ENCODE data around the gene EIF4A3. TPM values are rescaled to one million over a fixed set of nuclear protein-coding genes. Genes with fewer than 3 reads are reported as not detected.

EIF4A3 gene
- polyA plus RNA-seq, 1 donor (not counting 4 experiments of a cell fraction or from before 2014, with no cell fraction given), result 143 TPM

DNA sequence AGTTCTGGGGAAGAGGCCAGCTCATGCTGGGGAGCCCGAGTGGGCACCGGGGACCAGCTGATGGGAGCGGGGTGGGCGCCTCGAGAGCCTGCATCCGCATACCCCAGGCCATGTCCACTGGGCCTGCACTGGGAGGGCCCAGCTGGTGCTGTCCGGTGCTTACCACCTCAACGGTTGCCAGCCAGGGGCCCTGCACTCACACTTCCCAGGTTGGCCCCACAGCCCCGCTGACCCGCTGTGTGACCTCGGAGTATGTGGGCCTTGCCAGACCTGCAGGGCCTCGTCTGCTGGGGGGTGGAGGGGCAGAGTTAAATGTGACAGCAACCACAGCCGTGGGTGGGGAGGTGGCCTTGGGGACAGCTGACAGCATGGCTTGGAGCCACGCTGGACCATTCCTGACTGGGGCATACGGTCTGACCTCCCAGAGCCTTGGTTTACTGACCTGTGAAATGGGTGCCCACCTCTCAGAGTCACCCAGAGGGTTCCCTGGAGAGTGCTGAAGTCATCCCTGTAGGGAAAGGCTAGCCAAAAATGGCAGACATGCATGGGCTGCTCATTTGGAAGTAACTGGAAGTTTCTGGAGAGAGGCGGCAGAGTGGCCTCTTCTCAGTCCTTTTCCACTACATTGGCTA, 51.0 kb downstream of the EIF4A3 start:
- dilution Hi-C loops (cut with MboI; ENCODE audit: extremely low pct_ligation_motif_present, low sequenced_read_pairs), result no loop called here
- H3K9me1 ChIP-seq (ENCODE audit: control insufficient read depth, extremely low read depth, insufficient read depth, low read length), result no peaks in the 10 kb centered on the region
- no peak overlapping the region for H3K4me2 ChIP-seq (ENCODE audit: control insufficient read depth, extremely low read depth, insufficient read depth, low read depth, low read length)
- no peaks in the 10 kb centered on the region for H3K4me1 ChIP-seq (ENCODE audit: control insufficient read depth, extremely low read depth, insufficient read depth, low read length)
- no peaks in the 10 kb centered on the region for H3K9me3 ChIP-seq (ENCODE audit: control insufficient read depth, low read depth, low read length)
- no peak overlapping the region for H3K4me3 ChIP-seq (ENCODE audit: control insufficient read depth in 2 of 3, extremely low read depth in 1 of 3, insufficient read depth in 2 of 3, low read depth in 1 of 3, low read length in 3 of 3)
- H4K20me1 ChIP-seq (ENCODE audit: control insufficient read depth, extremely low read depth, insufficient read depth, low read length), result no peaks in the 10 kb centered on the region
- no peaks in the 10 kb centered on the region for H3K79me2 ChIP-seq (ENCODE audit: control insufficient read depth, insufficient read depth, low read length)
- no peak overlapping the region for H3K9ac ChIP-seq (ENCODE audit: control insufficient read depth, extremely low read depth, insufficient read depth, low read length)
- no peaks in the 10 kb centered on the region for H3K36me3 ChIP-seq (ENCODE audit: control insufficient read depth in 2 of 2, extremely low read depth in 1 of 2, insufficient read depth in 2 of 2, low read length in 2 of 2)
- no peak for FAIRE-seq
- H3K27ac ChIP-seq (ENCODE audit: control insufficient read depth, insufficient read depth, low read length), result no peak overlapping the region
- no peak for DNase-seq (ENCODE audit: low read depth, low spot score)
- no peak overlapping the region for H2AFZ ChIP-seq (ENCODE audit: control insufficient read depth, low read length)
- no peak for TF ChIP-seq EZH2 (IDR thresholded peaks at IDR 0.05; ENCODE audit: low read length)
- TF ChIP-seq, protein P1, sequence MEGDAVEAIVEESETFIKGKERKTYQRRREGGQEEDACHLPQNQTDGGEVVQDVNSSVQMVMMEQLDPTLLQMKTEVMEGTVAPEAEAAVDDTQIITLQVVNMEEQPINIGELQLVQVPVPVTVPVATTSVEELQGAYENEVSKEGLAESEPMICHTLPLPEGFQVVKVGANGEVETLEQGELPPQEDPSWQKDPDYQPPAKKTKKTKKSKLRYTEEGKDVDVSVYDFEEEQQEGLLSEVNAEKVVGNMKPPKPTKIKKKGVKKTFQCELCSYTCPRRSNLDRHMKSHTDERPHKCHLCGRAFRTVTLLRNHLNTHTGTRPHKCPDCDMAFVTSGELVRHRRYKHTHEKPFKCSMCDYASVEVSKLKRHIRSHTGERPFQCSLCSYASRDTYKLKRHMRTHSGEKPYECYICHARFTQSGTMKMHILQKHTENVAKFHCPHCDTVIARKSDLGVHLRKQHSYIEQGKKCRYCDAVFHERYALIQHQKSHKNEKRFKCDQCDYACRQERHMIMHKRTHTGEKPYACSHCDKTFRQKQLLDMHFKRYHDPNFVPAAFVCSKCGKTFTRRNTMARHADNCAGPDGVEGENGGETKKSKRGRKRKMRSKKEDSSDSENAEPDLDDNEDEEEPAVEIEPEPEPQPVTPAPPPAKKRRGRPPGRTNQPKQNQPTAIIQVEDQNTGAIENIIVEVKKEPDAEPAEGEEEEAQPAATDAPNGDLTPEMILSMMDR (optimal IDR thresholded peaks at IDR 0.05 in 1 of 3, IDR thresholded peaks at IDR 0.05 in 1 of 3, conservative IDR thresholded peaks at IDR 0.05 in 1 of 3; ENCODE audit: extremely low read depth in 1 of 3, insufficient read depth in 2 of 3, low read length in 3 of 3), result no peak
- no peaks in the 10 kb centered on the region for H3K27me3 ChIP-seq (ENCODE audit: control insufficient read depth, extremely low read depth, insufficient read depth, low read length)

DNA sequence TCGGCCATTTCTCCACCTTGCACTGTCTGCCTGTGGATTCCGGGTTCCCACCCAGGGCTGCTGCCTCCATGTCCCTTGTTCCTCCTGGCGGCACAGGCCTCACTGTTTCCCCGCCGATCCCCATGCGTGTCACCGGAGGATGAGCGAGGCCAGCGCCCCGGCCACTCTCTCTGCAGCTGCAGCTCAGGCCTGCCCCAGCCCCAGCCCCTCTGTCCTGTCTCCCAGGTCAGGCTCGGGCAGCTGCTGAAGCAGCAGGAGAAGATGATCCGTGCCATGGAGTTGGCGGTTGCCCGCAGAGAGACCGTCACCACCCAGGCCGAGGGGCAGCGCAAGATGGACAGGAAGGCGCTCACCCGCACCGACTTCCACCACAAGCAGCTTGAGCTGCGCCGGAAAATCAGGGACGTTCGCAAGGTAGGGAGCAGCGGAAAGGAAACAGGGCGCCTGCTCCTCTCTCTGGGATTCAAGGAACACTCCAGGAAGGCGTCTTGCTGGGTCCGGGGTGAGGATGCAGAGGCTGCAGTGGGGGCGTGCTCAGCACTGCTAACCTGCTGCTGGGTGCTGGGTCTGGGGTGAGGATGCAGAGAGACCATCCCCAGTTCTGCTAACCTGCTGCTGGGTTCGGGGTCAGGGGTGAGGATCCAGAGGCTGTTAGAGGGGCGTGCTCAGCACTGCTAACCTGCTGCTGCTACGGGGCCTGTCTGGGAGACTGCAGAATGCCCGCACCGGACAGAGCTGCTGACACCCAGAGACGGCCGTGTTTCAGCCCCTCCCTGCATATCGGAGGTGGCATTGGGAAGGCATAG, 51.7 kb downstream of the EIF4A3 start:
- H3K27ac ChIP-seq (ENCODE audit: control insufficient read depth, insufficient read depth, low read length), result no peak overlapping the region
- no peak overlapping the region for H2AFZ ChIP-seq (ENCODE audit: control insufficient read depth, low read length)
- H3K36me3 ChIP-seq (ENCODE audit: control insufficient read depth in 2 of 2, extremely low read depth in 1 of 2, insufficient read depth in 2 of 2, low read length in 2 of 2), result no peaks in the 10 kb centered on the region
- FAIRE-seq (no peak), DNase-seq (ENCODE audit: low read depth, low spot score) (no peak)
- H3K9me1 ChIP-seq (ENCODE audit: control insufficient read depth, extremely low read depth, insufficient read depth, low read length), result no peaks in the 10 kb centered on the region
- H3K4me2 ChIP-seq (ENCODE audit: control insufficient read depth, extremely low read depth, insufficient read depth, low read depth, low read length), result no peak overlapping the region
- no peaks in the 10 kb centered on the region for H3K79me2 ChIP-seq (ENCODE audit: control insufficient read depth, insufficient read depth, low read length)
- no peaks in the 10 kb centered on the region for H3K9me3 ChIP-seq (ENCODE audit: control insufficient read depth, low read depth, low read length)
- dilution Hi-C loops (cut with MboI; ENCODE audit: extremely low pct_ligation_motif_present, low sequenced_read_pairs), result no loop called here
- H3K27me3 ChIP-seq (ENCODE audit: control insufficient read depth, extremely low read depth, insufficient read depth, low read length), result no peaks in the 10 kb centered on the region
- no peak for TF ChIP-seq EZH2 (IDR thresholded peaks at IDR 0.05; ENCODE audit: low read length)
- TF ChIP-seq, protein P1 (optimal IDR thresholded peaks at IDR 0.05 in 1 of 3, IDR thresholded peaks at IDR 0.05 in 1 of 3, conservative IDR thresholded peaks at IDR 0.05 in 1 of 3; ENCODE audit: extremely low read depth in 1 of 3, insufficient read depth in 2 of 3, low read length in 3 of 3), result no peak
- no peak overlapping the region for H3K4me3 ChIP-seq (ENCODE audit: control insufficient read depth in 2 of 3, extremely low read depth in 1 of 3, insufficient read depth in 2 of 3, low read depth in 1 of 3, low read length in 3 of 3)
- H3K4me1 ChIP-seq (ENCODE audit: control insufficient read depth, extremely low read depth, insufficient read depth, low read length), result no peaks in the 10 kb centered on the region
- no peaks in the 10 kb centered on the region for H4K20me1 ChIP-seq (ENCODE audit: control insufficient read depth, extremely low read depth, insufficient read depth, low read length)
- H3K9ac ChIP-seq (ENCODE audit: control insufficient read depth, extremely low read depth, insufficient read depth, low read length), result no peak overlapping the region

All from keratinocyte (primary cell).